ENCODE data around the gene OTOG.

OTOG gene

DNA sequence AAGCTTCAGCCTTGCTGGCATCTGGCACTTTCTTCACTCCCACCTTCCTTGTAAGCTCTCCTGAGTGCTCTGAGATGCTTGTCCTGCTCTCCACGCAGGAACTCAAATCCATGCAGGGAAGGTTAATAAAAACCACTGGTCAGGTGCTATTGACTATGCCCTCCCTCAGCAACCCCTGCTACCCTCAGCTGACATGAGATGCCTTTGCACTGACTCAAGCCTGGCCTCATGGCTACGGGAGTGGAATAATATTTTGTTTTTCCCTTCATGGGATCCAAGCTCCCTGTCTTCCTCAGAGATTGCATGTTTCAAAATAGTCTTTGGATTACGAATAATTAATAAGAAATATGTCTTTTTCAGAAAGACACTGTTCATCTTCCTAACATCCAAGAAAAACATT is 38.8 kb upstream of the OTOG start:
- Histone ChIP-seq H3K27me3 (ENCODE audit: insufficient read depth, low read length, poor library complexity) (peaks cover 13% of the 10 kb centered on the region), H3K79me2 (ENCODE audit: insufficient read depth, low read length) (no peaks in the 10 kb centered on the region), H3K4me1 (ENCODE audit: insufficient read depth, low read length) (peaks cover 12% of the 10 kb centered on the region), H3K9ac (ENCODE audit: low read depth, low read length) (no peak overlapping the region), H3K36me3 (ENCODE audit: insufficient read depth, low read length) (no peaks in the 10 kb centered on the region), H3K4me3 (ENCODE audit: low read depth in 1 of 2, low read length in 2 of 2) (no peak overlapping the region), H2AFZ (ENCODE audit: low read depth, low read length) (no peak overlapping the region), H3K9me3 (ENCODE audit: insufficient read depth, low read length, severe bottlenecking) (no peaks in the 10 kb centered on the region), H3K4me2 (ENCODE audit: insufficient read depth, low read length) (no peak overlapping the region), H4K20me1 (ENCODE audit: insufficient read depth, low read length) (no peaks in the 10 kb centered on the region), H3K27ac (ENCODE audit: low read length) (no peak overlapping the region)
- ATAC-seq (ENCODE audit: insufficient read depth, low read depth): no peak
- TF ChIP-seq EZH2 (IDR thresholded peaks at IDR 0.05; ENCODE audit: borderline replicate concordance, low read depth, low read length, severe bottlenecking): no peak
- no peak for TF ChIP-seq CTCF (IDR thresholded peaks at IDR 0.05; ENCODE audit: borderline replicate concordance, extremely low read depth, low read length, poor library complexity, severe bottlenecking)
- no peak for DNase-seq

DNA sequence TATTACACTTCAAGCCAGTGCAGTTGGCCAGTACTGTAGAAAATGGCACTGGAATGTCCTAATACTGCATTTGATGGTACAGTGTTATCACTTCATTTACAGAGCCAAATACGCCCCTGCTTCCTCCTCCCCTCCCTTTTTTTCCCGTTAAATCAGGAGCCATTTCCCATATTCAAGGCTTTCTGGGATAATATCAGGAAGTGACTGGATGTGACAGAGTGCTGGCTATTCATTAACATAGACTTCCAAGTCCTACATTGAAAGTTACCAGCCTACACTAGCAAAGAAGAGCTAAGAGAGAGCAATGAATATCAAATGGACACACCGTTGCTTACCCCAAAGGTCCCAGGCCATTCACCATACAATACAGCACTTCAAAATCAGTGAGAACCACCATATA is 38.3 kb upstream of the OTOG start:
- Histone ChIP-seq H3K4me3 (ENCODE audit: low read depth in 1 of 2, low read length in 2 of 2) (no peak overlapping the region), H3K36me3 (ENCODE audit: insufficient read depth, low read length) (no peaks in the 10 kb centered on the region), H3K4me1 (ENCODE audit: insufficient read depth, low read length) (peaks cover 8% of the 10 kb centered on the region), H3K9me3 (ENCODE audit: insufficient read depth, low read length, severe bottlenecking) (no peaks in the 10 kb centered on the region), H3K9ac (ENCODE audit: low read depth, low read length) (no peak overlapping the region), H3K4me2 (ENCODE audit: insufficient read depth, low read length) (no peak overlapping the region), H3K27me3 (ENCODE audit: insufficient read depth, low read length, poor library complexity) (peaks cover 15% of the 10 kb centered on the region), H3K27ac (ENCODE audit: low read length) (no peak overlapping the region), H2AFZ (ENCODE audit: low read depth, low read length) (no peak overlapping the region), H3K79me2 (ENCODE audit: insufficient read depth, low read length) (no peaks in the 10 kb centered on the region), H4K20me1 (ENCODE audit: insufficient read depth, low read length) (no peaks in the 10 kb centered on the region)
- TF ChIP-seq CTCF (IDR thresholded peaks at IDR 0.05; ENCODE audit: borderline replicate concordance, extremely low read depth, low read length, poor library complexity, severe bottlenecking): no peak
- no peak for TF ChIP-seq EZH2 (IDR thresholded peaks at IDR 0.05; ENCODE audit: borderline replicate concordance, low read depth, low read length, severe bottlenecking)
- no peak for DNase-seq
- no peak for ATAC-seq (ENCODE audit: insufficient read depth, low read depth)

DNA sequence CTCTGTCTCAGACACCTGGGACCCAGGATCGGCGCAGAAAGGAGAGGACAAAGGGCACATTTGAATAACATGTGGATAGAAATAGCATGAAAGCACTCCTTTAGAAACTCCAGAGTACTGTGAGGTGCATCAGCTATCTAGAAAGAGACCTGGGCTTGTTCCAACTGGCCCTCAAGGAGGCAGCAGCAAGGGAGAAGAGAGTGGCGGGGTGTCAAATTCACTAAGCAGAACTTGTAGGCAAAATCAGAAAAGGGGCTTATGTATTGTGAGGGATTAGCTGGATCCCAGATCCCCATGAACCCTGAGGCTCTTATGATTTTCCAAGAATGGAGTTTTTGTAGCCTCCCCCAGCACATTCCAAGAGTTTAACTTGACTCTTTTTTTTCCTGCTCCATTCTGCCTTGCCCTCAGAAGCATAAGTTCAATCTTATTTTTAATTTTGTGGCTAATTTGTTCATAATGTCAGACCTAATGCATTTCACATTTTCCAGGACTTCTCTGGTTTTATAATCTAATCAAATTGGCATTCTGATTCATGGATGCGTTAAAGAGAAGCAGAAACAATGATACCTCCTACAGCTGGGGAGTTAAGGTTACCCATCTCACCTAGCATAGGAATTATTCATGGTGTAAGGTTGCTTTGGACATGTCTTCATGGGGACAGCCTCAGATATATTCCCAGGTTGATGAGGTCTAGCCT is 36.4 kb upstream of the OTOG start:
- no peaks in the 10 kb centered on the region for H3K9me3 ChIP-seq (ENCODE audit: insufficient read depth, low read length, severe bottlenecking)
- no peak overlapping the region for H2AFZ ChIP-seq (ENCODE audit: low read depth, low read length)
- no peaks in the 10 kb centered on the region for H3K4me1 ChIP-seq (ENCODE audit: insufficient read depth, low read length)
- H3K9ac ChIP-seq (ENCODE audit: low read depth, low read length): no peak overlapping the region
- no peak for DNase-seq
- TF ChIP-seq CTCF (IDR thresholded peaks at IDR 0.05; ENCODE audit: borderline replicate concordance, extremely low read depth, low read length, poor library complexity, severe bottlenecking) (no peak), EZH2 (IDR thresholded peaks at IDR 0.05; ENCODE audit: borderline replicate concordance, low read depth, low read length, severe bottlenecking) (no peak)
- peaks cover 15% of the 10 kb centered on the region for H3K27me3 ChIP-seq (ENCODE audit: insufficient read depth, low read length, poor library complexity)
- H4K20me1 ChIP-seq (ENCODE audit: insufficient read depth, low read length): no peaks in the 10 kb centered on the region
- H3K4me2 ChIP-seq (ENCODE audit: insufficient read depth, low read length): no peak overlapping the region
- H3K4me3 ChIP-seq (ENCODE audit: low read depth in 1 of 2, low read length in 2 of 2): no peak overlapping the region
- H3K36me3 ChIP-seq (ENCODE audit: insufficient read depth, low read length): no peaks in the 10 kb centered on the region
- no peak for ATAC-seq (ENCODE audit: insufficient read depth, low read depth)
- no peaks in the 10 kb centered on the region for H3K79me2 ChIP-seq (ENCODE audit: insufficient read depth, low read length)
- H3K27ac ChIP-seq (ENCODE audit: low read length): no peak overlapping the region
